GM18868 (cell line): Measurements from ENCODE around the gene OR51M1.

Experiments
- ATAC-seq: cut with Tn5 transposase; IDR thresholded peaks from one replicate; pipeline ENCODE4 v1.9.1; 2021; ENCODE audit warnings: mild to moderate bottlenecking, moderate library complexity; ENCODE audit not compliant: unreplicated experiment

Gene OR51M1

GRCh38 chr11:5384335-5384734 lies 723 bp downstream of the OR51M1 start:
- no peak for ATAC-seq

GRCh38 chr11:5390210-5390609 lies 6.6 kb downstream of the OR51M1 start:
- ATAC-seq = no peak

- no peak for ATAC-seq
Observed at GRCh38 chr11:5394091-5394490, 10.5 kb downstream of the OR51M1 start.

- ATAC-seq = no peak
Observed at GRCh38 chr11:5398936-5399335, 15.3 kb downstream of the OR51M1 start.

GRCh38 chr11:5405173-5405572 lies 21.6 kb downstream of the OR51M1 start:
- ATAC-seq = no peak

GRCh38 chr11:5420993-5421392 lies 37.4 kb downstream of the OR51M1 start:
- no peak for ATAC-seq

GRCh38 chr11:5421811-5422210 lies 38.2 kb downstream of the OR51M1 start, which contains the start of gene OR51Q1:
OR51Q1 (plus strand) TSS chr11:5422111; CDS start chr11:5422201, 90 bp downstream.
- ATAC-seq = no peak

GRCh38 chr11:5423131-5423530 lies 39.5 kb downstream of the OR51M1 start:
- ATAC-seq = no peak

- no peak for ATAC-seq
Observed at GRCh38 chr11:5441414-5441813, 57.8 kb downstream of the OR51M1 start, which contains the start of gene OR51I1. OR51I1 (minus strand) TSS chr11:5441514; CDS start chr11:5441514, 0 bp downstream.
